ENCODE results near the gene CDH2. TPM values are rescaled to one million over a fixed set of nuclear protein-coding genes. Genes with fewer than 3 reads are reported as not detected.

The CDH2 gene
- total and polyA plus RNA-seq, 2 donors: 1.6 to 3.0 TPM

GRCh38 chr18:28175150-28175929 lies 1.6 kb downstream of the CDH2 start:
- Histone ChIP-seq H3K9me3 (ENCODE audit: control insufficient read depth in 2 of 2, insufficient read depth in 1 of 2, low read length in 1 of 2) (no peaks in the 10 kb centered on the region), H3K4me1 (ENCODE audit: control insufficient read depth in 2 of 2, insufficient read depth in 2 of 2, low read length in 2 of 2) (peaks cover 7 to 17% of the 10 kb centered on the region in 2 donors), H3K36me3 (ENCODE audit: control insufficient read depth in 2 of 2, insufficient read depth in 2 of 2, low read length in 1 of 2) (no peaks in the 10 kb centered on the region), H3K27me3 (ENCODE audit: control insufficient read depth in 2 of 2, insufficient read depth in 1 of 2, low read length in 1 of 2) (peaks cover 36 to 59% of the 10 kb centered on the region in 2 donors), H3K27ac (ENCODE audit: low read depth in 1 of 2, low read length in 1 of 2) (no peak overlapping the region), H3K4me3 (ENCODE audit: low read length in 2 of 2) (peak overlapping the region; percentile 35 to 59)
- DNase-seq (ENCODE audit: low read depth in 6 of 9, low spot score in 9 of 9): no peak
- WGBS: 3% methylated on average over 53 of the region's 53 CpGs

- Histone ChIP-seq H3K4me3 (ENCODE audit: low read length in 2 of 2) (no peak overlapping the region), H3K27ac (ENCODE audit: low read depth in 1 of 2, low read length in 1 of 2) (no peak overlapping the region), H3K27me3 (ENCODE audit: control insufficient read depth in 2 of 2, insufficient read depth in 1 of 2, low read length in 1 of 2) (peaks cover 36 to 50% of the 10 kb centered on the region in 2 donors), H3K4me1 (ENCODE audit: control insufficient read depth in 2 of 2, insufficient read depth in 2 of 2, low read length in 2 of 2) (peaks cover 7 to 17% of the 10 kb centered on the region in 2 donors), H3K36me3 (ENCODE audit: control insufficient read depth in 2 of 2, insufficient read depth in 2 of 2, low read length in 1 of 2) (no peaks in the 10 kb centered on the region), H3K9me3 (ENCODE audit: control insufficient read depth in 2 of 2, insufficient read depth in 1 of 2, low read length in 1 of 2) (no peaks in the 10 kb centered on the region)
- no peak for DNase-seq (ENCODE audit: low read depth in 6 of 9, low spot score in 9 of 9)
- WGBS: 84% methylated on average over 8 of the region's 8 CpGs
Observed at GRCh38 chr18:28174181-28174905, 2.6 kb downstream of the CDH2 start.

- Histone ChIP-seq H3K4me1 (ENCODE audit: control insufficient read depth in 2 of 2, insufficient read depth in 2 of 2, low read length in 2 of 2) (peaks cover 5 to 13% of the 10 kb centered on the region in 2 donors), H3K27me3 (ENCODE audit: control insufficient read depth in 2 of 2, insufficient read depth in 1 of 2, low read length in 1 of 2) (peaks cover 24 to 30% of the 10 kb centered on the region in 2 donors), H3K36me3 (ENCODE audit: control insufficient read depth in 2 of 2, insufficient read depth in 2 of 2, low read length in 1 of 2) (no peaks in the 10 kb centered on the region), H3K4me3 (ENCODE audit: low read length in 2 of 2) (no peak overlapping the region), H3K27ac (ENCODE audit: low read depth in 1 of 2, low read length in 1 of 2) (no peak overlapping the region), H3K9me3 (ENCODE audit: control insufficient read depth in 2 of 2, insufficient read depth in 1 of 2, low read length in 1 of 2) (no peaks in the 10 kb centered on the region)
- 95% methylated on average over 3 of the region's 3 CpGs for WGBS
- DNase-seq (ENCODE audit: low read depth in 6 of 9, low spot score in 9 of 9): no peak
Observed at GRCh38 chr18:28171837-28172236, 5.1 kb downstream of the CDH2 start.

GRCh38 chr18:28168725-28169124 lies 8.2 kb downstream of the CDH2 start:
- H3K27ac ChIP-seq (ENCODE audit: low read depth in 1 of 2, low read length in 1 of 2): no peak overlapping the region
- H3K27me3 ChIP-seq (ENCODE audit: control insufficient read depth in 2 of 2, insufficient read depth in 1 of 2, low read length in 1 of 2): peaks cover 0 to 4% of the 10 kb centered on the region in 2 donors
- H3K36me3 ChIP-seq (ENCODE audit: control insufficient read depth in 2 of 2, insufficient read depth in 2 of 2, low read length in 1 of 2): no peaks in the 10 kb centered on the region
- WGBS: 94% methylated on average over 1 of the region's 1 CpG
- H3K9me3 ChIP-seq (ENCODE audit: control insufficient read depth in 2 of 2, insufficient read depth in 1 of 2, low read length in 1 of 2): no peaks in the 10 kb centered on the region
- no peak for DNase-seq (ENCODE audit: low read depth in 6 of 9, low spot score in 9 of 9)
- H3K4me3 ChIP-seq (ENCODE audit: low read length in 2 of 2): no peak overlapping the region
- no peaks in the 10 kb centered on the region for H3K4me1 ChIP-seq (ENCODE audit: control insufficient read depth in 2 of 2, insufficient read depth in 2 of 2, low read length in 2 of 2)

- Histone ChIP-seq H3K4me1 (ENCODE audit: control insufficient read depth in 2 of 2, insufficient read depth in 2 of 2, low read length in 2 of 2) (no peaks in the 10 kb centered on the region), H3K27ac (ENCODE audit: low read depth in 1 of 2, low read length in 1 of 2) (no peak overlapping the region), H3K27me3 (ENCODE audit: control insufficient read depth in 2 of 2, insufficient read depth in 1 of 2, low read length in 1 of 2) (peaks cover 0 to 2% of the 10 kb centered on the region in 2 donors), H3K4me3 (ENCODE audit: low read length in 2 of 2) (no peak overlapping the region), H3K36me3 (ENCODE audit: control insufficient read depth in 2 of 2, insufficient read depth in 2 of 2, low read length in 1 of 2) (no peaks in the 10 kb centered on the region), H3K9me3 (ENCODE audit: control insufficient read depth in 2 of 2, insufficient read depth in 1 of 2, low read length in 1 of 2) (no peaks in the 10 kb centered on the region)
- WGBS: 92% methylated on average over 8 of the region's 8 CpGs
- DNase-seq (ENCODE audit: low read depth in 6 of 9, low spot score in 9 of 9): no peak
Observed at GRCh38 chr18:28167835-28168349, 9.0 kb downstream of the CDH2 start.

- no peak overlapping the region for H3K27ac ChIP-seq (ENCODE audit: low read depth in 1 of 2, low read length in 1 of 2)
Observed at GRCh38 chr18:28164771-28165483, 12.0 kb downstream of the CDH2 start.

GRCh38 chr18:28163201-28163775 lies 13.6 kb downstream of the CDH2 start:
- H3K4me3 ChIP-seq (ENCODE audit: low read length in 2 of 2): no peak overlapping the region
- no peaks in the 10 kb centered on the region for H3K4me1 ChIP-seq (ENCODE audit: control insufficient read depth in 2 of 2, insufficient read depth in 2 of 2, low read length in 2 of 2)
- DNase-seq (ENCODE audit: low read depth in 6 of 9, low spot score in 9 of 9): no peak
- no peak overlapping the region for H3K27ac ChIP-seq (ENCODE audit: low read depth in 1 of 2, low read length in 1 of 2)
- no peaks in the 10 kb centered on the region for H3K27me3 ChIP-seq (ENCODE audit: control insufficient read depth in 2 of 2, insufficient read depth in 1 of 2, low read length in 1 of 2)
- no peaks in the 10 kb centered on the region for H3K36me3 ChIP-seq (ENCODE audit: control insufficient read depth in 2 of 2, insufficient read depth in 2 of 2, low read length in 1 of 2)
- WGBS: 98% methylated on average over 2 of the region's 2 CpGs
- no peaks in the 10 kb centered on the region for H3K9me3 ChIP-seq (ENCODE audit: control insufficient read depth in 2 of 2, insufficient read depth in 1 of 2, low read length in 1 of 2)

More at GRCh38 chr18:28164771-28165483, 12.0 kb downstream of the CDH2 start:
- Histone ChIP-seq H3K27me3 (ENCODE audit: control insufficient read depth in 2 of 2, insufficient read depth in 1 of 2, low read length in 1 of 2) (no peaks in the 10 kb centered on the region), H3K9me3 (ENCODE audit: control insufficient read depth in 2 of 2, insufficient read depth in 1 of 2, low read length in 1 of 2) (no peaks in the 10 kb centered on the region), H3K36me3 (ENCODE audit: control insufficient read depth in 2 of 2, insufficient read depth in 2 of 2, low read length in 1 of 2) (no peaks in the 10 kb centered on the region), H3K4me1 (ENCODE audit: control insufficient read depth in 2 of 2, insufficient read depth in 2 of 2, low read length in 2 of 2) (no peaks in the 10 kb centered on the region), H3K4me3 (ENCODE audit: low read length in 2 of 2) (no peak overlapping the region)
- DNase-seq (ENCODE audit: low read depth in 6 of 9, low spot score in 9 of 9): no peak
- 6% methylated on average over 1 of the region's 1 CpG for WGBS

GRCh38 chr18:28161608-28162599 lies 15.0 kb downstream of the CDH2 start:
- Histone ChIP-seq H3K4me3 (ENCODE audit: low read length in 2 of 2) (no peak overlapping the region), H3K4me1 (ENCODE audit: control insufficient read depth in 2 of 2, insufficient read depth in 2 of 2, low read length in 2 of 2) (no peaks in the 10 kb centered on the region), H3K9me3 (ENCODE audit: control insufficient read depth in 2 of 2, insufficient read depth in 1 of 2, low read length in 1 of 2) (no peaks in the 10 kb centered on the region), H3K27ac (ENCODE audit: low read depth in 1 of 2, low read length in 1 of 2) (no peak overlapping the region), H3K36me3 (ENCODE audit: control insufficient read depth in 2 of 2, insufficient read depth in 2 of 2, low read length in 1 of 2) (no peaks in the 10 kb centered on the region), H3K27me3 (ENCODE audit: control insufficient read depth in 2 of 2, insufficient read depth in 1 of 2, low read length in 1 of 2) (no peaks in the 10 kb centered on the region)
- no peak for DNase-seq (ENCODE audit: low read depth in 6 of 9, low spot score in 9 of 9)
- 95% methylated on average over 9 of the region's 9 CpGs for WGBS
